ENCODE results near the gene ZBTB7A. TPM values are rescaled to one million over a fixed set of nuclear protein-coding genes. Genes with fewer than 3 reads are reported as not detected.

Gene ZBTB7A
- total and polyA plus RNA-seq, 2 experiments from 2014 or later: 18.6 to 20.5 TPM

DNA sequence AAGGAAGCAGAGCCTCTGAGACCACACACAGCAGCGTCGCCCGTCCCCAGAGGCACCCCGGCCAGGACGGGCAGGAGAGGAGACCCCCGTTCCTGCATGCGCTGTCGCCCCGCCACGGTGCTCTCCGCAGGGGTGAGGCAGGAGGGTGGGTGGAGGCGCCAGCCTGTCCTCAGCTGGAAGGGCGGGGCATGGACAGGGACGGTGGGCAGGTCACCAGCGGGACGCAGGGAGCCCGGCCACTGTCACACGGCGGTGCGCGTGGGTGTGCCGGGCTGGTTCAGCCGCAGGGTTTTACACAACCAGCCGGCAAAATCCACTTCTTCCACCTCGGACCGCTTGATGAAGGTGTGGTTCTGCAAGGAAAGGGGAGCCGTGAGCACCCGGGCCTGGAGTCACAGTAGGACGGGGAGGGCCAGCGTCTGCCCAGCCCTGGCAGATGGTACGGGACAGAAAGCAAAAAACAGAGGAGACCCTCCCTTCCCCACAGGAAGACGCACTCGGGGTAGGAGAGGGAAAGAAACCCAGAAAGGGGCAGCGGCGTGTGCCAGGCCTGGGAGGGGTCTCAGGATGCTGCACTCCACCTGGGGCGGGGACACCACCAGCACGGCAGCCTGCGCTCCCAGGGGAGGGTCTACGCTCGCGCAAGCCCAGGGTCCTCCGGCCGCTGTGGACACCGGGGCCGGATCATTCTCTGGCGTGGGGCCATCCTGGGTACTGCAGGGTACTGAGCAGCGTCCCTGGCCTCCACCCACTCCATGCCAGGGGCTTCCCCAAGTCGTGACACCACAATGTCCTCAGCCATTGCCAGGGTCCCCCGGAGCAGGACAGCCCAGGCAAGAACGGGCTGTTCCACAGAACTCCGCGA lies 23.9 kb upstream of the ZBTB7A start:
- Histone ChIP-seq H3K27ac (no peak overlapping the region), H3K36me3 (peaks cover 4% of the 10 kb centered on the region), H3K4me3 (no peak overlapping the region), H3K4me1 (ENCODE audit: low read depth) (no peaks in the 10 kb centered on the region), H3K9me3 (ENCODE audit: low read depth) (no peaks in the 10 kb centered on the region), H3K27me3 (no peaks in the 10 kb centered on the region)
- no peak for DNase-seq (ENCODE audit: low read depth in 1 of 2, low spot score in 1 of 2)
- TF ChIP-seq, protein P1, sequence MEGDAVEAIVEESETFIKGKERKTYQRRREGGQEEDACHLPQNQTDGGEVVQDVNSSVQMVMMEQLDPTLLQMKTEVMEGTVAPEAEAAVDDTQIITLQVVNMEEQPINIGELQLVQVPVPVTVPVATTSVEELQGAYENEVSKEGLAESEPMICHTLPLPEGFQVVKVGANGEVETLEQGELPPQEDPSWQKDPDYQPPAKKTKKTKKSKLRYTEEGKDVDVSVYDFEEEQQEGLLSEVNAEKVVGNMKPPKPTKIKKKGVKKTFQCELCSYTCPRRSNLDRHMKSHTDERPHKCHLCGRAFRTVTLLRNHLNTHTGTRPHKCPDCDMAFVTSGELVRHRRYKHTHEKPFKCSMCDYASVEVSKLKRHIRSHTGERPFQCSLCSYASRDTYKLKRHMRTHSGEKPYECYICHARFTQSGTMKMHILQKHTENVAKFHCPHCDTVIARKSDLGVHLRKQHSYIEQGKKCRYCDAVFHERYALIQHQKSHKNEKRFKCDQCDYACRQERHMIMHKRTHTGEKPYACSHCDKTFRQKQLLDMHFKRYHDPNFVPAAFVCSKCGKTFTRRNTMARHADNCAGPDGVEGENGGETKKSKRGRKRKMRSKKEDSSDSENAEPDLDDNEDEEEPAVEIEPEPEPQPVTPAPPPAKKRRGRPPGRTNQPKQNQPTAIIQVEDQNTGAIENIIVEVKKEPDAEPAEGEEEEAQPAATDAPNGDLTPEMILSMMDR (IDR thresholded peaks at IDR 0.05; ENCODE audit: low read depth, low read length): no peak

DNA sequence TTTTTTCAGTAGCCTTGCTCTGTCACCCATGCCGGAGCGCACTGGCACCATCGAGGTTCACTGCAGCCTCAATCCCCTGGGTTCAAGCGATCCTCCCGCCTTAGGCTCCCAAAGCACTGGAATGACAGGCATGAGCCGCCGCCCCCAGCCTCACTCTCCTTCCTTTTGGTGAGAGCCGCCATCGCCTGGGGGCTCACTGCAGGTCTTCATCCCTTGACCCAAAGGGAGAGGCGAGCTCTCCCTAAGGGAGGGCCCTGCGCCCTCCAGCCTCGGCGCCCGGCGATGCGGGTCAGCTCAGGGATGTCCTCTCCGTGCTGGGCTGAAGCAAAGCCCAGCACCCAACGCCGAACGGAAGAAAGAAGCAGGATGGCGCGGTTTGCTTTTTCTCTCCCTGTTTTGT lies 23.2 kb upstream of the ZBTB7A start:
- Histone ChIP-seq H3K36me3 (peaks cover 4% of the 10 kb centered on the region), H3K27ac (no peak overlapping the region), H3K4me1 (ENCODE audit: low read depth) (no peaks in the 10 kb centered on the region), H3K4me3 (no peak overlapping the region), H3K9me3 (ENCODE audit: low read depth) (no peaks in the 10 kb centered on the region), H3K27me3 (no peaks in the 10 kb centered on the region)
- TF ChIP-seq, protein P1 (IDR thresholded peaks at IDR 0.05; ENCODE audit: low read depth, low read length): no peak
- no peak for DNase-seq (ENCODE audit: low read depth in 1 of 2, low spot score in 1 of 2)

DNA sequence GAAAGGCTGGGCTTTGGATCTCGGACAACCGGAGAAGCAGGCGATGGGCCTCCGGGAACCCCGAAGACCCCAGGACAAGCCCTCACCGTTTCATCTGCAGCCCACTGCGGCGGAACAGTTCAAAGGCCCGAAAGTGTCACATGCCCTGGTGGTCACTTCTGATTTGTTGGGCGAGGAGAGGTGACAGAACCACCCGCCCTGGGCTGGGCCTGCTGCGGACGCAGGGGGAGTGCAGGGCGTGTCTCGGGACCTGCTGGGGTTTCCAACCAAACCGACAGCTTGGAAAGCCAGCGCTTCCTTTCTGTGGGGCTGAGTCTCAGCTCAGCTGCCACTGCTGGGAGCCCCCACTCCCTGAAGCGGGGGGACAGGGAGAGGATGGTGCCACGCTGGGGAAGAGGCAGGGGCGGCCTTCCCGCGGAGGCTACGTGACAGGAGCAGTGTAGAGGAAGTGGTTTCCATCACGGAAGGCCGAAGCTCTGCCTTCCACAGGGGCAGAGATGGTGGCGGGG lies 22.8 kb upstream of the ZBTB7A start:
- Histone ChIP-seq H3K36me3 (peaks cover 4% of the 10 kb centered on the region), H3K27ac (no peak overlapping the region), H3K4me3 (no peak overlapping the region), H3K4me1 (ENCODE audit: low read depth) (no peaks in the 10 kb centered on the region), H3K27me3 (no peaks in the 10 kb centered on the region), H3K9me3 (ENCODE audit: low read depth) (no peaks in the 10 kb centered on the region)
- DNase-seq (ENCODE audit: low read depth in 1 of 2, low spot score in 1 of 2): no peak
- TF ChIP-seq, protein P1 (IDR thresholded peaks at IDR 0.05; ENCODE audit: low read depth, low read length): no peak

DNA sequence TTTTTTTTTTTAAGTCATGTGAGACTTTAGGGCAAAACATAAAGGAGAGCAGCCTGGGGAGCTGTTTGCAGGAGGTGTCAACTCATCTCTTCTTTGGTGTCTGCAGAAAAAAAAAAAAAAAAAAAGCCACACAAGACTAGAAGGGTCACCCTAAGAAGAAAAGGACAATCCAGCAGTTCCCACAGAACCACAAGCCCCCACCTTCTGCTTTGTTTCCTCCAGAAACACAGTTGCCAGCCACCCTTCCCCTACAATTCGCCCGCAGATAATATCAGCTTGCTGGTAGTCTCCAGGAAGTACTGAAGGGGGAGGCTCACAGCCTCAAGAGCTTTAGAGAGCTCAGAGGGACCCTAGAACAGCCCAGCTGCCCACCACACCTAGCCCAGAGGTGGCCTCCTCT lies 22.3 kb upstream of the ZBTB7A start:
- H3K9me3 ChIP-seq (ENCODE audit: low read depth): no peaks in the 10 kb centered on the region

DNA sequence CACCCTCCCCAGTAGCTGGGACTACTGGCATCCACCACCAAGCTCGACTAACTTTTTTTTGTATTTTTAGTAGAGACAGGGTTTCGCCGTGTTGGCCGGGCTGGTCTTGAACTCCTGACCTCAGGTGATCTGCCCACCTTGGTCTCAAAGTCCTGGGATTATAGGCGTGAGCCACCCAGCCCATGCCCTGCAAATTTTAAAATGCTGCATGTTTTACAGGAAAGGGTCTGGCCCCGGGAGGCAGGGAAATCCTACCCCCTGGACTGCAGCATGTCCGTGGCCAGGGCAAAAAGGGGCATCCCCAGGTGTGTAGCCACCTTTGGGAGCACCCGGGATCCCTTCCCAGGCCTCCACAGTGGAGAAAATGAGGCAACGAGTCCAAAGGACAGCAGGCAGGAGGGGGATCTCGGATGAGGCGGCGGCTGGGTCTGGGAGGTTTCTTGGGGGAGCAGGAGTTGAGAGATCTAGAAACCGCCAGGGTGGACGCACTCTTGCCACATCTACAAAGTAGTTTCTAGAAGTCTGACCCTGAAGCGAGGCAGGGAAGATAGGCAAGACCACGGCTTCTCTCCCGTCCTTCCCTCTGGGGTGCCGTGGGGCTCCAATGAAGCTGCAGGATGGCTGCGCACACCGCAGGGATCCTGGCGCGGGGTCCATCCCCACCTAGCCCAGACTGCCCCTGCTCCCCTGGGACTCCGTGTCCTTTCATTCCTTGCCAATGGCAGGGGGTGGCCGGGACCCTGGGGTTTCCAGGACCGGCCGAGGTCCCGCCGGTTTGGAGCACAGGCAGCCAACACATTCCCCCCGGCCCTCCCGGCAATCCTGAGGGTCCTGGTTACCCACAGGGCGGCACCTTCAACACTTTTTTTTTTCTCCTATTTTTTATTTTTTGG lies 21.3 kb upstream of the ZBTB7A start:
- Histone ChIP-seq H3K4me1 (ENCODE audit: low read depth) (no peaks in the 10 kb centered on the region), H3K27ac (peak overlapping the region; percentile 18), H3K27me3 (no peaks in the 10 kb centered on the region), H3K4me3 (no peak overlapping the region), H3K36me3 (peaks cover 4% of the 10 kb centered on the region), H3K9me3 (ENCODE audit: low read depth) (no peaks in the 10 kb centered on the region)
- TF ChIP-seq, protein P1 (IDR thresholded peaks at IDR 0.05; ENCODE audit: low read depth, low read length): no peak
- DNase-seq (ENCODE audit: low read depth in 1 of 2, low spot score in 1 of 2): no peak

More for the DNA sequence above, 22.3 kb upstream of the ZBTB7A start:
- DNase-seq (ENCODE audit: low read depth in 1 of 2, low spot score in 1 of 2): no peak
- Histone ChIP-seq H3K4me3 (no peak overlapping the region), H3K4me1 (ENCODE audit: low read depth) (no peaks in the 10 kb centered on the region), H3K27ac (no peak overlapping the region), H3K27me3 (no peaks in the 10 kb centered on the region), H3K36me3 (peaks cover 4% of the 10 kb centered on the region)
- TF ChIP-seq, protein P1 (IDR thresholded peaks at IDR 0.05; ENCODE audit: low read depth, low read length): no peak
